Upper lobe of right lung (tissue), 1 donor: Measurements from ENCODE around the gene TXLNB. TPM values are rescaled to one million over a fixed set of nuclear protein-coding genes. Genes with fewer than 3 reads are reported as not detected.
"Not testable (repeated sequence)": the region's sequence is repeated elsewhere in the genome, so short reads cannot be mapped to it uniquely, and the experiment has no call there.

ENCODE experiments used
- ATAC-seq: fragments of 200-7000 bp; cut with Tn5 transposase; one replicate; pipeline ENCODE4 v1.9.1; 2020; ENCODE audit warnings: mild to moderate bottlenecking, moderate library complexity
- DNase-seq: peaks from one replicate; pipeline ENCODE4 v3.0.0-alpha.2; 2020
- H3K27ac ChIP-seq: fragments of 200-600 bp; one replicate; pipeline ENCODE4 v1.8.0; 2022
- H3K27me3 ChIP-seq: fragments of 200-600 bp; one replicate; pipeline ENCODE4 v1.8.0; 2022; ENCODE audit warnings: mild to moderate bottlenecking
- H3K36me3 ChIP-seq: fragments of 200-600 bp; one replicate; pipeline ENCODE4 v1.8.0; 2022
- H3K4me1 ChIP-seq: fragments of 200-600 bp; one replicate; pipeline ENCODE4 v1.8.0; 2022
- H3K4me3 ChIP-seq: fragments of 200-600 bp; one replicate; pipeline ENCODE4 v1.8.0; 2022; ENCODE audit warnings: mild to moderate bottlenecking
- H3K9me3 ChIP-seq: fragments of 200-600 bp; one replicate; pipeline ENCODE4 v1.8.0; 2022
- CTCF ChIP-seq: fragments of 200-600 bp; IDR thresholded peaks from one replicate; pipeline ENCODE4 v1.8.0; 2022; ENCODE audit warnings: antibody characterized with exemption
- intact Hi-C: fragments of 100-400 bp; cut with DNase I; formaldehyde crosslinking; loops from one replicate; pipeline ENCODE4 v1.11.0; 2022
- total RNA-seq: library from RNA; stranded (reverse); fragmentation: NEBNext Ultra II Directional; extraction: Animal tissue kit (Norgen Biotek cat#: 25700); gene quantifications from one replicate; pipeline ENCODE4 v1.2.1, GENCODE V29; 2021
- donor health status: DM: no; HTN: yes; CAD: no; lungs with severe emphysema.

TXLNB gene
- total RNA-seq, 1 donor from 2014 or later: 1.3 TPM

- H3K9me3 ChIP-seq: no peaks in the 10 kb centered on the region
- no peak for ATAC-seq
- no peak overlapping the region for H3K4me3 ChIP-seq
- intact Hi-C loops: no loop called here
- H3K36me3 ChIP-seq: no peaks in the 10 kb centered on the region
- TF ChIP-seq CTCF: no peak
- H3K27ac ChIP-seq: no peak overlapping the region
- DNase-seq: no peak
- peaks cover 29% of the 10 kb centered on the region for H3K4me1 ChIP-seq
- no peaks in the 10 kb centered on the region for H3K27me3 ChIP-seq
Observed at GRCh38 chr6:139288496-139289040, 3.2 kb downstream of the TXLNB start.

GRCh38 chr6:139287868-139288267, 3.9 kb downstream of the TXLNB start:
- no peak for DNase-seq
- Histone ChIP-seq H3K27ac (no peak overlapping the region), H3K27me3 (no peaks in the 10 kb centered on the region), H3K4me3 (no peak overlapping the region), H3K36me3 (no peaks in the 10 kb centered on the region), H3K4me1 (peaks cover 29% of the 10 kb centered on the region), H3K9me3 (no peaks in the 10 kb centered on the region)
- ATAC-seq: no peak
- intact Hi-C loops: no loop called here
- no peak for TF ChIP-seq CTCF

- peaks cover 16% of the 10 kb centered on the region for H3K4me1 ChIP-seq
- H3K4me3 ChIP-seq, DNase-seq, H3K36me3 ChIP-seq, H3K27me3 ChIP-seq, ATAC-seq, H3K27ac ChIP-seq, intact Hi-C loops, H3K9me3 ChIP-seq: not testable (repeated sequence)
Observed at GRCh38 chr6:139286438-139286837, 5.4 kb downstream of the TXLNB start.

- ATAC-seq (no peak), DNase-seq (no peak)
- no peak overlapping the region for H3K4me3 ChIP-seq
- no peaks in the 10 kb centered on the region for H3K36me3 ChIP-seq
- intact Hi-C loops: no loop called here
- H3K27me3 ChIP-seq: no peaks in the 10 kb centered on the region
- no peak overlapping the region for H3K27ac ChIP-seq
- no peak for TF ChIP-seq CTCF
- H3K9me3 ChIP-seq: no peaks in the 10 kb centered on the region
- H3K4me1 ChIP-seq: peaks cover 7% of the 10 kb centered on the region
Observed at GRCh38 chr6:139285590-139285989, 6.2 kb downstream of the TXLNB start.

GRCh38 chr6:139284789-139285188, 7.0 kb downstream of the TXLNB start:
- no peak overlapping the region for H3K4me3 ChIP-seq
- DNase-seq (no peak), ATAC-seq (no peak)
- no peaks in the 10 kb centered on the region for H3K9me3 ChIP-seq
- no peak overlapping the region for H3K27ac ChIP-seq
- no peak for TF ChIP-seq CTCF
- H3K27me3 ChIP-seq: no peaks in the 10 kb centered on the region
- no peaks in the 10 kb centered on the region for H3K4me1 ChIP-seq
- no peaks in the 10 kb centered on the region for H3K36me3 ChIP-seq
- intact Hi-C loops: no loop called here

- H3K9me3 ChIP-seq: no peaks in the 10 kb centered on the region
- no peak overlapping the region for H3K4me3 ChIP-seq
- no peak for ATAC-seq
- DNase-seq: no peak
- H3K4me1 ChIP-seq: no peaks in the 10 kb centered on the region
- no peaks in the 10 kb centered on the region for H3K27me3 ChIP-seq
- no peak overlapping the region for H3K27ac ChIP-seq
- H3K36me3 ChIP-seq: no peaks in the 10 kb centered on the region
- TF ChIP-seq CTCF: no peak
- intact Hi-C loops: no loop called here
Observed at GRCh38 chr6:139282684-139283083, 9.1 kb downstream of the TXLNB start.
